ENCODE results near the gene PPP1R9B. TPM values are rescaled to one million over a fixed set of nuclear protein-coding genes. Genes with fewer than 3 reads are reported as not detected.

Gene PPP1R9B
- total RNA-seq, 1 experiment from 2014 or later = 112 TPM

DNA sequence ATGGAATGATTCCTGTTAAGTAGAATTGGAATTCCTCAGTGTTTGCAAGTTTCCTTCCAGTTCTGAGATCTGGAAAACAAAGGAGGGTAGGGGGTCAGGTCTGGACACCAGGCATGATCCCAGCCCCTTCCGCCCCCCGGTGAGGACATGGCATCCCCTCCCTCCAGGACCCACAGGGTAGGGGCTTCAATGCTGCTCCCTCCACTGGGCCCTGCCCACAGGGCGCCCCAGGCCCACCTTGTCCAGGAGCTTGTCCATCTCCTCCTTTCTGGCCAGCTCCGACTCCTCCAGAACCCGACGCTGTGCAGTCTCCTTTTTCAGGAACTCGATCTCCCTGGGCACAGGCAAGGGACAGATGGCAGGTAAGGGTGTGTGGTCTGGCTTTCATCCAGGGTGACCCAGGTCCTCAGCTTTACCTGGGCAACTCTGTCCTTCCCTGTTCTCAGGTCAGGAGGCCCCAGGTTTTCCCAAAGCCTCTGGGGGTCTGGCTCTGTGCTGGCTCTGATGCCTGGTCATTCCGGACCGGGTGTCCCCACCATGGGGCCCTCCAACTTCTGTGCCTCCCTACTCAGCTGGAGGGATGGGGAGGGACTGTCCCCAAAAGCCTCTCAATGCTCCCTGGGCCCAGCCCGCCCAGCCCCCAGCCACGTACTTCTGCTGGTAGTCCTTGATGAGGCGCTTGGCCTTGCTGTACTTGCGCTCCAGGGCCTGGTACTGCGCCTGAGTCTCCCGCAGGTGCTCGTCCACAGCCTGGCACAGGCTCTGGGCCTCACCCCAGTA, 15.0 kb downstream of the PPP1R9B start:
- Histone ChIP-seq H4K20me1 (ENCODE audit: insufficient read depth) (peaks cover 4% of the 10 kb centered on the region; the same call in 1 of the 2 replicates), H3K27me3 (ENCODE audit: insufficient read depth, low read length) (no peaks in the 10 kb centered on the region), H3K36me3 (ENCODE audit: control insufficient read depth in 1 of 2, insufficient read depth in 2 of 2, low read length in 2 of 2) (peaks cover 55 to 63% of the 10 kb centered on the region in 2 experiments), H3K4me1 (ENCODE audit: control insufficient read depth in 1 of 2, insufficient read depth in 2 of 2, low read length in 2 of 2) (peaks cover 12 to 31% of the 10 kb centered on the region in 2 experiments), H3K27ac (ENCODE audit: low read depth, low read length) (no peak overlapping the region; the same call in 1 of the 2 replicates), H3K9ac (ENCODE audit: low read length) (no peak overlapping the region), H3K9me2 (ENCODE audit: insufficient read depth) (no peaks in the 10 kb centered on the region), H2AFZ (ENCODE audit: low read depth, low read length, poor library complexity, severe bottlenecking) (no peak overlapping the region), H3K9me3 (ENCODE audit: control insufficient read depth in 1 of 2, insufficient read depth in 1 of 2, low read depth in 1 of 2, low read length in 2 of 2) (no peaks in the 10 kb centered on the region), H3K4me2 (ENCODE audit: low read length) (no peak overlapping the region), H3K4me3 (replicated peaks in 1 of 2; ENCODE audit: low read depth in 1 of 2, low read length in 2 of 2) (no peak overlapping the region), H3K79me2 (ENCODE audit: insufficient read depth, low read length) (peaks cover 20% of the 10 kb centered on the region; the same call in 1 of the 2 replicates)
- BruUV-seq (replicated peaks) = no TSS peak
- ChIA-PET POLR2A (no interaction called here), RAD21 (ENCODE audit: low non-redundant PET in 1 of 2, low total read pairs in 2 of 2, uncharacterized antibody in 2 of 2, unreplicated experiment in 2 of 2) (no interaction called here), CTCF (interaction anchor here (1.4 to 1.6 kb wide), 2 partner anchors 12 to 14 kb away, joined by 3 to 5 read pairs; no protein-coding TSS in a partner anchor)
- intact Hi-C loops (cut with micrococcal nuclease) = no loop called here
- DNase-seq (ENCODE audit: low read depth, low spot score) (no peak), ATAC-seq (no peak)
- TF ChIP-seq, protein P1, sequence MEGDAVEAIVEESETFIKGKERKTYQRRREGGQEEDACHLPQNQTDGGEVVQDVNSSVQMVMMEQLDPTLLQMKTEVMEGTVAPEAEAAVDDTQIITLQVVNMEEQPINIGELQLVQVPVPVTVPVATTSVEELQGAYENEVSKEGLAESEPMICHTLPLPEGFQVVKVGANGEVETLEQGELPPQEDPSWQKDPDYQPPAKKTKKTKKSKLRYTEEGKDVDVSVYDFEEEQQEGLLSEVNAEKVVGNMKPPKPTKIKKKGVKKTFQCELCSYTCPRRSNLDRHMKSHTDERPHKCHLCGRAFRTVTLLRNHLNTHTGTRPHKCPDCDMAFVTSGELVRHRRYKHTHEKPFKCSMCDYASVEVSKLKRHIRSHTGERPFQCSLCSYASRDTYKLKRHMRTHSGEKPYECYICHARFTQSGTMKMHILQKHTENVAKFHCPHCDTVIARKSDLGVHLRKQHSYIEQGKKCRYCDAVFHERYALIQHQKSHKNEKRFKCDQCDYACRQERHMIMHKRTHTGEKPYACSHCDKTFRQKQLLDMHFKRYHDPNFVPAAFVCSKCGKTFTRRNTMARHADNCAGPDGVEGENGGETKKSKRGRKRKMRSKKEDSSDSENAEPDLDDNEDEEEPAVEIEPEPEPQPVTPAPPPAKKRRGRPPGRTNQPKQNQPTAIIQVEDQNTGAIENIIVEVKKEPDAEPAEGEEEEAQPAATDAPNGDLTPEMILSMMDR (IDR thresholded peaks at IDR 0.05 in 2 of 3, conservative IDR thresholded peaks at IDR 0.05 in 1 of 3; ENCODE audit: borderline replicate concordance in 1 of 3, insufficient read depth in 1 of 3, low read depth in 2 of 3, low read length in 2 of 3) = no peak
- TF ChIP-seq CEBPB (IDR thresholded peaks at IDR 0.05; ENCODE audit: low read depth) (no peak), REST (IDR thresholded peaks at IDR 0.05; ENCODE audit: low read depth) (no peak), TCF7L2 (IDR thresholded peaks at IDR 0.05; ENCODE audit: borderline replicate concordance, extremely low read depth, insufficient read depth, insufficient read length) (no peak)

All from HCT116 (cell line).